Tibial nerve (tissue), 4 donors: Measurements from ENCODE around the gene RPP38. TPM values are rescaled to one million over a fixed set of nuclear protein-coding genes. Genes with fewer than 3 reads are reported as not detected.

Source experiments
- DNase-seq, 2 donors: peaks; one replicate each; pipeline ENCODE4 v3.0.0-alpha.2; 2019; ENCODE audit warnings: low spot score in 2 of 2
- H3K27ac ChIP-seq, 4 donors: fragments of 200-600 bp; sonication (generic) in 3 of 4; one replicate each; pipeline ENCODE4 v1.5.1; 2017 to 2019; ENCODE audit warnings: mild to moderate bottlenecking in 1 of 4
- H3K27me3 ChIP-seq, 2 donors: fragments of 200-600 bp; sonication (generic) in 1 of 2; one replicate each; pipeline versions ENCODE4 v1.5.1 to v1.6.0; 2017 to 2019
- H3K36me3 ChIP-seq, 3 donors: fragments of 200-600 bp; sonication (generic); one replicate each; pipeline ENCODE4 v1.5.1; 2018 to 2019
- H3K4me1 ChIP-seq, 4 donors: fragments of 200-600 bp; sonication (generic) in 3 of 4; one replicate each; pipeline ENCODE4 v1.5.1; 2017 to 2019
- H3K4me3 ChIP-seq, 4 donors: fragments of 200-600 bp; sonication (generic) in 3 of 4; one replicate each; pipeline ENCODE4 v1.5.1; 2017 to 2019; ENCODE audit warnings: mild to moderate bottlenecking in 1 of 4, moderate library complexity in 1 of 4
- H3K9me3 ChIP-seq, 4 donors: fragments of 200-600 bp; sonication (generic) in 3 of 4; one replicate each; pipeline ENCODE4 v1.5.1; 2017 to 2019
- EP300 ChIP-seq, 2 donors: sonication (generic); formaldehyde crosslinking; IDR thresholded peaks; one replicate each; pipeline ENCODE4 v1.6.1; 2017; ENCODE audit warnings: antibody characterized with exemption in 2 of 2, mild to moderate bottlenecking in 1 of 2
- POLR2A ChIP-seq, 2 donors: fragments of 450-650 bp; IDR thresholded peaks; one replicate each; pipeline ENCODE4 v1.6.1; 2017; ENCODE audit warnings: antibody characterized with exemption in 2 of 2, mild to moderate bottlenecking in 2 of 2, moderate library complexity in 2 of 2
- WGBS, 2 donors: methylation state at CpG; one replicate each; pipeline ENCODE4 v1.1.5; 2018; 5-methylcytosine and 5-hydroxymethylcytosine counted together
- total RNA-seq, 4 donors: library from RNA; depleted of rRNA; stranded (reverse); fragments of >200 nt; gene quantifications; one replicate each; pipeline ENCODE4 v1.1.0, GENCODE V29; 2016
- TF ChIP-seq, protein P1 (sequence below), 5 experiments: fragments of 200-600 bp in 3 of 5; fragments of 450-650 bp in 2 of 5; sonication (generic) in 3 of 5; IDR thresholded peaks; one replicate each; pipeline ENCODE4 v1.5.1; 2016 to 2019; ENCODE audit warnings: antibody characterized with exemption in 5 of 5, mild to moderate bottlenecking in 3 of 5, moderate library complexity in 2 of 5

The RPP38 gene
- total RNA-seq, 4 donors from 2014 or later = 10.5 to 19.2 (median 16.5) TPM

DNA sequence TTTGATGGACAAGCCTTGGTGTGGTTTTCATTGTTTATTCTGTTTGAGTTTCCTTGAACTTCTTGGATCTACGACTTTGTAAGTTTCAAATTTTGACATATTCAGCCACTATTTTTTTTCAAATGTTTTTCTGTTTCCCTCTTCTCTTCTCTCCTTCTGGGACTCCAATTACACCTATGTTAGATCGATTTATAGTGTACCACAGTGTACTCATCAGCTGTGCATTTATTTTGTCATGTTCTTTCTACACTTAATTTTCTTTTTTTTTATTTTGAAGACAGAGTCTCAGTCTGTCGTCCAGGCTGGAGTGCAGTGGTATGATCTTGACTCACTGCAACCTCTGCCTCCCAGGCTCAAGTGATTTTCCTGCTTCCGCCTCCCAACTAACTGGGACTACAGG is 37.2 kb upstream of the RPP38 start:
- 72 to 83% methylated on average over 4 of the region's 4 CpGs for WGBS, 2 donors

DNA sequence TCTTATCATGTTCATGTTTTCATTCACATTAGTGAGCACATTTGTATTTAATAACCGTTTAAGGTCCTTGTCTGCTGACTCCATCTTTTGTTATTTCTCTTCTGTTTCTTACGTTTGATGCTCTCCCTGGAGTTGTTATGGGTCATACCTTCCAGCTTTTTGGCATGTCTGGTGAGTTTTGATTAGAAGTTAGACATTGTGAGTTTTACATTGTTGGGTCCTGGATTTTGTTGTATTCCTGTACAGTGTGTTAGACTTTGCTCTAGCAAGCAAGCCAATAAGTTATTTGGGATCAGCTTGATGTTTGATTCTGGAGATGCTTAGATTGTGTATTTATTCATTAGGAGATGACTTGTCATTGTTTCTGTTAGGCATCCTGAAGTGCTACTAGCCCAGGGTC is 36.5 kb upstream of the RPP38 start:
- TF ChIP-seq POLR2A (IDR thresholded peaks at IDR 0.05) = no peak
- TF ChIP-seq EP300 (IDR thresholded peaks at IDR 0.05) = no peak
- TF ChIP-seq, protein P1, sequence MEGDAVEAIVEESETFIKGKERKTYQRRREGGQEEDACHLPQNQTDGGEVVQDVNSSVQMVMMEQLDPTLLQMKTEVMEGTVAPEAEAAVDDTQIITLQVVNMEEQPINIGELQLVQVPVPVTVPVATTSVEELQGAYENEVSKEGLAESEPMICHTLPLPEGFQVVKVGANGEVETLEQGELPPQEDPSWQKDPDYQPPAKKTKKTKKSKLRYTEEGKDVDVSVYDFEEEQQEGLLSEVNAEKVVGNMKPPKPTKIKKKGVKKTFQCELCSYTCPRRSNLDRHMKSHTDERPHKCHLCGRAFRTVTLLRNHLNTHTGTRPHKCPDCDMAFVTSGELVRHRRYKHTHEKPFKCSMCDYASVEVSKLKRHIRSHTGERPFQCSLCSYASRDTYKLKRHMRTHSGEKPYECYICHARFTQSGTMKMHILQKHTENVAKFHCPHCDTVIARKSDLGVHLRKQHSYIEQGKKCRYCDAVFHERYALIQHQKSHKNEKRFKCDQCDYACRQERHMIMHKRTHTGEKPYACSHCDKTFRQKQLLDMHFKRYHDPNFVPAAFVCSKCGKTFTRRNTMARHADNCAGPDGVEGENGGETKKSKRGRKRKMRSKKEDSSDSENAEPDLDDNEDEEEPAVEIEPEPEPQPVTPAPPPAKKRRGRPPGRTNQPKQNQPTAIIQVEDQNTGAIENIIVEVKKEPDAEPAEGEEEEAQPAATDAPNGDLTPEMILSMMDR (IDR thresholded peaks at IDR 0.05) = no peak
- 72 to 77% methylated on average over 2 of the region's 2 CpGs for WGBS, 2 donors
- no peaks in the 10 kb centered on the region for H3K27me3 ChIP-seq
- H3K27ac ChIP-seq = no peak overlapping the region
- H3K36me3 ChIP-seq = no peaks in the 10 kb centered on the region
- no peak overlapping the region for H3K4me3 ChIP-seq
- peaks cover 0 to 33% (median 0%) of the 10 kb centered on the region in 4 donors for H3K9me3 ChIP-seq
- no peaks in the 10 kb centered on the region for H3K4me1 ChIP-seq
- no peak for DNase-seq

More for the DNA sequence above, 37.2 kb upstream of the RPP38 start:
- no peak for TF ChIP-seq EP300 (IDR thresholded peaks at IDR 0.05)
- no peak for TF ChIP-seq POLR2A (IDR thresholded peaks at IDR 0.05)
- TF ChIP-seq, protein P1 (IDR thresholded peaks at IDR 0.05) = no peak
- H3K9me3 ChIP-seq = peaks cover 0 to 26% (median 0%) of the 10 kb centered on the region in 4 donors
- no peak overlapping the region for H3K4me3 ChIP-seq
- DNase-seq = no peak
- H3K36me3 ChIP-seq = no peaks in the 10 kb centered on the region
- no peaks in the 10 kb centered on the region for H3K27me3 ChIP-seq
- no peaks in the 10 kb centered on the region for H3K4me1 ChIP-seq
- no peak overlapping the region for H3K27ac ChIP-seq

DNA sequence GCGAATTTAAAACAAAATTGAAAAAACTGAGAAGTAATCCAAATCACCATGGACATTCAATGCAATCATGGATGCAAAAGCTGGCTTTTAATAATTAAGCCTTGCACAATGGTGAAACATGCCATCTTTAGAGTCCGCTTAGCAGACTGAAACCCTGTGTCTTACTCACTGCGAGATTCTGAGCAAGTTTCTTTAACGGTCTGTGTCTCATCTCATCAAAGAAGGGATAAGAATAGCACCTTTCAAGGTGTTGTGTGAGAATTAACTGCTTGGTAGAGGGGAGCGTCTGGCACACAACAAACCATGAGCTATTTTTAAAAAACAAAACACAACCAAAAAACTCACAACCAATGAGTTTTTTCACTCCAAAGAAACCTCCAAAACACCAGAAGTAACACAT is 30.0 kb upstream of the RPP38 start:
- no peaks in the 10 kb centered on the region for H3K27me3 ChIP-seq
- H3K9me3 ChIP-seq = peaks cover 0 to 26% (median 0%) of the 10 kb centered on the region in 4 donors
- H3K4me1 ChIP-seq = no peaks in the 10 kb centered on the region
- DNase-seq = no peak
- no peak overlapping the region for H3K27ac ChIP-seq
- WGBS, 2 donors = 91 to 94% methylated on average over 5 of the region's 5 CpGs
- H3K4me3 ChIP-seq = no peak overlapping the region
- TF ChIP-seq, protein P1 (IDR thresholded peaks at IDR 0.05) = no peak
- TF ChIP-seq POLR2A (IDR thresholded peaks at IDR 0.05) (no peak), EP300 (IDR thresholded peaks at IDR 0.05) (no peak)
- no peaks in the 10 kb centered on the region for H3K36me3 ChIP-seq

DNA sequence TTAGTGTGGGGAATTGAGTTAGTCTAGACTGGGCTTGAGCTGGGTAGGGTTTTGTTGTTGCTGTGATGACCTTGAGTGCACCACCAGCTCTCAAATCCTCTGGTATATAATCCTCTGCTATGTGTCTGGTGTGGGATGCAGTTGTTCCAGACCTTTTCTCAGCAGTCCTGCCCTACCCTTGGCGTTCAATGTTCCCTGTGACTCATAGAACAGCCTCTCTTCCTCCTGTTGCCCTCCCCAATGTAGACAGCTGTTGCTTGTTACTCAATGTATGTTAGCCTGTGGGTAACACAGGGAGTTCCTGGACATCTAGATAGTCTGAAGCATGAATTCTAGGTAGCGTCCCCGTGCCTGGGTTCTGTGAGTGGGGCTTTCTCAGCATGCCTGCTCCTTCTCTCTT is 28.4 kb upstream of the RPP38 start:
- H3K27ac ChIP-seq = no peak overlapping the region
- no peak for DNase-seq
- 86 to 89% methylated on average over 3 of the region's 3 CpGs for WGBS, 2 donors

DNA sequence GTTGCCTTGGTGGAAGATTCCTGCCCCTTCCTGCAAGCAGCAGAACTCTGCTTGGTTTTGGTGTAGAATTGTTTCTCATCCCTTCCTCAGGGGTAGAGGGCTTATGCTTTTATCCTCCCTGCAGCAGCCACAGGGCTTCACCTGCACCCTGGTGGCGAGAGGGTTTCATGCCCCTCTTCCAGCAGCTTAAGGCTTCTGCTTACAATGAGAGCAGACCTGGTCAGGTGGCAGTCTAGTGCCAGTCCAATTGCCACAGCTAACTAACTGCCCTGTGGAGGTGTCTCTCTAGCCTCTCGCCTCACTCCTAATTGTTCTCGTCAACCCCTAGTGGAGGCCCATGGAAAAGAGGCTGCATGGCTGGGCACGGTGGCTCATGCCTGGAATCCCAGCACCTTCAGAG is 27.9 kb upstream of the RPP38 start:
- no peak for DNase-seq
- Histone ChIP-seq H3K4me3 (no peak overlapping the region), H3K27ac (no peak overlapping the region), H3K36me3 (no peaks in the 10 kb centered on the region), H3K4me1 (no peaks in the 10 kb centered on the region), H3K9me3 (peaks cover 0 to 26% (median 0%) of the 10 kb centered on the region in 4 donors), H3K27me3 (no peaks in the 10 kb centered on the region)
- TF ChIP-seq POLR2A (IDR thresholded peaks at IDR 0.05) (no peak), EP300 (IDR thresholded peaks at IDR 0.05) (no peak)
- TF ChIP-seq, protein P1 (IDR thresholded peaks at IDR 0.05) = no peak
- 66 to 79% methylated on average over 4 of the region's 4 CpGs for WGBS, 2 donors

More for the DNA sequence above, 28.4 kb upstream of the RPP38 start:
- Histone ChIP-seq H3K9me3 (peaks cover 0 to 26% (median 0%) of the 10 kb centered on the region in 4 donors), H3K4me1 (no peaks in the 10 kb centered on the region), H3K36me3 (no peaks in the 10 kb centered on the region), H3K27me3 (no peaks in the 10 kb centered on the region), H3K4me3 (no peak overlapping the region)
- TF ChIP-seq EP300 (IDR thresholded peaks at IDR 0.05) (no peak), POLR2A (IDR thresholded peaks at IDR 0.05) (no peak)
- TF ChIP-seq, protein P1 (IDR thresholded peaks at IDR 0.05) = no peak
